ENCODE data around the gene BAZ2B. TPM values are rescaled to one million over a fixed set of nuclear protein-coding genes. Genes with fewer than 3 reads are reported as not detected.

Gene BAZ2B
- total and polyA plus RNA-seq, 9 of the 15 experiments (the other 6 are each of a cell fraction or from before 2014, with no cell fraction given): 7.5 to 38.6 (median 19.8) TPM

DNA sequence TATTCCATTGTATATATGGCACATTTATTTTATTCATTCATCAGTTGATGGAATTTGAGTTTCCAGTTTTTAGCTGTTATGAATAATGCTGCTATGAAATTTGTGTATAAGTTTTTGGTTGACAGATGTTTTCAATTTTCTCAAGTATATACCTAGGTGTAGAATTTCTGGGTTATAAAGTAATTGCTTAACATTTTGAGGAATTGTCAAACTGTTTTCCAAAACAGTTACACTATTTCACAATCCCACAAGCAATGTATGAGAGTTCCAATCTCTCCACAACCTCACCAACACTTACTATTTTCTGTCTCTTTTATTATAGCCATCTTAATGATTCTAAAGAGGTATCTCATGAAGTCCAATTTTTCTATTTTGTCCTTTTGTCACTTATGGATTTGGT, 317.4 kb downstream of the BAZ2B start:
- FAIRE-seq: no peak
- TF ChIP-seq, protein P1, sequence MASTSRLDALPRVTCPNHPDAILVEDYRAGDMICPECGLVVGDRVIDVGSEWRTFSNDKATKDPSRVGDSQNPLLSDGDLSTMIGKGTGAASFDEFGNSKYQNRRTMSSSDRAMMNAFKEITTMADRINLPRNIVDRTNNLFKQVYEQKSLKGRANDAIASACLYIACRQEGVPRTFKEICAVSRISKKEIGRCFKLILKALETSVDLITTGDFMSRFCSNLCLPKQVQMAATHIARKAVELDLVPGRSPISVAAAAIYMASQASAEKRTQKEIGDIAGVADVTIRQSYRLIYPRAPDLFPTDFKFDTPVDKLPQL (IDR thresholded peaks at IDR 0.05; ENCODE audit: extremely low read depth, insufficient read length): no peak
- TF ChIP-seq CEBPB (tag; IDR thresholded peaks at IDR 0.05): peak; percentile 37; the same call in 1 of the 2 replicates
- H2AFZ ChIP-seq (ENCODE audit: low read depth, low read length): no peak overlapping the region
- no peak overlapping the region for H3K27ac ChIP-seq (ENCODE audit: extremely low read depth, low read depth, low read length)
- H3K9ac ChIP-seq (ENCODE audit: insufficient read depth in 1 of 2, low read depth in 2 of 2, low read length in 2 of 2): no peak overlapping the region
- ATAC-seq: no peak
- H3K79me2 ChIP-seq (ENCODE audit: control insufficient read depth, insufficient read depth, low read length): no peaks in the 10 kb centered on the region
- H4K20me1 ChIP-seq (replicated peaks; ENCODE audit: control insufficient read depth, insufficient read depth, low read length): no peaks in the 10 kb centered on the region
- no peak for DNase-seq (ENCODE audit: extremely low read depth in 1 of 4, low spot score in 3 of 4)
- intact Hi-C loops (cut with micrococcal nuclease) (no loop called here), in situ Hi-C loops (cut with MboI) (no loop called here)
- H3K4me2 ChIP-seq (ENCODE audit: insufficient read depth, low read length): no peak overlapping the region
- no TSS peak for BruUV-seq (replicated peaks)
- no peaks in the 10 kb centered on the region for H3K9me1 ChIP-seq (ENCODE audit: control insufficient read depth, insufficient read depth, low read length)
- H3K27me3 ChIP-seq (ENCODE audit: control insufficient read depth in 2 of 2, insufficient read depth in 2 of 2, low read length in 2 of 2): no peaks in the 10 kb centered on the region
- H3K36me3 ChIP-seq (ENCODE audit: control insufficient read depth, insufficient read depth, low read length): no peaks in the 10 kb centered on the region
- H3K4me3 ChIP-seq: no peak overlapping the region
- ChIA-PET POLR2A (no interaction called here), CTCF (ENCODE audit: low intra/inter-chr PET ratio) (no interaction called here)
- no peaks in the 10 kb centered on the region for H3K4me1 ChIP-seq (replicated peaks in 1 of 2; ENCODE audit: control insufficient read depth in 2 of 2, insufficient read depth in 2 of 2, low read length in 2 of 2)
- no peaks in the 10 kb centered on the region for H3K9me3 ChIP-seq (replicated peaks; ENCODE audit: control insufficient read depth, insufficient read depth, low read depth, low read length)

DNA sequence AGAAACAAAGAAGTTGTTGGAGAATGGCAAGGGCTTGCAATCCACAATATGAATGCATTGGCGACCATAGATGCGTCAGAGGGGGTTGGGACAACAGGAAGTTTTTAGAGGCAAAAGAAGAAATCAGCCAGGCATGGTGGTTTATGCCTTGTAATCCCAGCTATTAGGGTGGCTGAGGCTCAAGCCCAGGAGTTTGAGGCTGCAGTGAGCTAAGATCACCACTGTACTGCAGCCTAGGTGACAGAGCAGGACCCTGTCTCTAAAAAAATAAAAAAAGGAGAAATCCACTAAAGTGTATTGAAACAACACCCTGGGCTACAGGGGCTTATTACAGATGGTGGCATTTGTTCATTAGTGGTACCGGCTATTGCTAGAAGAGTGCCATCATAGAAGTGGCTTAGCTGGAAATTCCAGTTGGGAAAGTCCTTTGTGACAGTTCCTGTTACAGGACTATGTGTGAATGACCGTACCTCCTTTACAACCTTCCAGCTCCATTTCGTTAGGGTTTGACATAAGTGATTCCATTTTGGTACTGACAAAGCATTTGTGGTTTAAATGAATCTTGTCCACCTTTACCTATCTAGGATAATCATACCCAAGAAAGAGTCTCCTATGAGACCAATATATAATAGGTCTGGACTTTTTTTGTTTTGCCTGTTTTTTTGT, 319.2 kb downstream of the BAZ2B start:
- Histone ChIP-seq H4K20me1 (replicated peaks; ENCODE audit: control insufficient read depth, insufficient read depth, low read length) (no peaks in the 10 kb centered on the region), H3K4me2 (ENCODE audit: insufficient read depth, low read length) (no peak overlapping the region), H3K27me3 (ENCODE audit: control insufficient read depth in 2 of 2, insufficient read depth in 2 of 2, low read length in 2 of 2) (no peaks in the 10 kb centered on the region), H3K9ac (ENCODE audit: insufficient read depth in 1 of 2, low read depth in 2 of 2, low read length in 2 of 2) (no peak overlapping the region), H3K9me3 (replicated peaks; ENCODE audit: control insufficient read depth, insufficient read depth, low read depth, low read length) (no peaks in the 10 kb centered on the region), H3K27ac (ENCODE audit: extremely low read depth, low read depth, low read length) (no peak overlapping the region), H3K4me1 (replicated peaks in 1 of 2; ENCODE audit: control insufficient read depth in 2 of 2, insufficient read depth in 2 of 2, low read length in 2 of 2) (peaks cover 1 to 2% of the 10 kb centered on the region in 2 experiments; a peak in 3 of 5 replicates), H3K9me1 (ENCODE audit: control insufficient read depth, insufficient read depth, low read length) (no peaks in the 10 kb centered on the region), H3K4me3 (no peak overlapping the region), H3K36me3 (ENCODE audit: control insufficient read depth, insufficient read depth, low read length) (no peaks in the 10 kb centered on the region), H2AFZ (ENCODE audit: low read depth, low read length) (no peak overlapping the region), H3K79me2 (ENCODE audit: control insufficient read depth, insufficient read depth, low read length) (no peaks in the 10 kb centered on the region)
- WGBS (ENCODE audit: insufficient coverage, low coverage, missing lambda C conversion rate): 58% methylated on average over 5 of the region's 5 CpGs
- CTCF ChIA-PET (ENCODE audit: low intra/inter-chr PET ratio): interaction anchor here (0.8 kb wide), 1 partner anchor 211 kb away, joined by 3 read pairs; no protein-coding TSS in a partner anchor
- in situ Hi-C loops (cut with MboI): no loop called here
- ATAC-seq (peak; percentile 77), DNase-seq (ENCODE audit: extremely low read depth in 1 of 4, low spot score in 3 of 4) (peak in 1 of 4 experiments; percentile 10), FAIRE-seq (no peak)
- POLR2A ChIA-PET: interaction anchor here (0.5 to 1.0 kb wide), 3 partner anchors 10 to 415 kb away, joined by 3 to 6 read pairs (median 3); partner anchors contain the start of gene WDSUB1
- BruUV-seq (replicated peaks): no TSS peak
- intact Hi-C loops (cut with micrococcal nuclease): no loop called here
- TF ChIP-seq HDAC8 (tag; IDR thresholded peaks at IDR 0.05) (0 out of 2 replicates have a peak, but pooled peaks have one; percentile 35), DMBX1 (CRISPR knock-in tag; IDR thresholded peaks at IDR 0.05; ENCODE audit: borderline replicate concordance) (peak; percentile 68; the same call in 1 of the 2 replicates), CXXC5 (CRISPR knock-in tag; IDR thresholded peaks at IDR 0.05) (0 out of 2 replicates have a peak, but pooled peaks have one; percentile 20), TEAD1 (CRISPR knock-in tag; IDR thresholded peaks at IDR 0.05) (0 out of 4 replicates have a peak, but pooled peaks of 1 of the 2 experiments have one; percentile 27), ZNF311 (CRISPR knock-in tag; IDR thresholded peaks at IDR 0.05) (peak; percentile 62; the same call in 1 of the 2 replicates), NRF1 (conservative IDR thresholded peaks at IDR 0.05 in 1 of 2, IDR thresholded peaks at IDR 0.05 in 1 of 2) (no peak), MBD2 (IDR thresholded peaks at IDR 0.05; ENCODE audit: borderline replicate concordance, low read depth) (no peak)
- TF ChIP-seq, protein P2, sequence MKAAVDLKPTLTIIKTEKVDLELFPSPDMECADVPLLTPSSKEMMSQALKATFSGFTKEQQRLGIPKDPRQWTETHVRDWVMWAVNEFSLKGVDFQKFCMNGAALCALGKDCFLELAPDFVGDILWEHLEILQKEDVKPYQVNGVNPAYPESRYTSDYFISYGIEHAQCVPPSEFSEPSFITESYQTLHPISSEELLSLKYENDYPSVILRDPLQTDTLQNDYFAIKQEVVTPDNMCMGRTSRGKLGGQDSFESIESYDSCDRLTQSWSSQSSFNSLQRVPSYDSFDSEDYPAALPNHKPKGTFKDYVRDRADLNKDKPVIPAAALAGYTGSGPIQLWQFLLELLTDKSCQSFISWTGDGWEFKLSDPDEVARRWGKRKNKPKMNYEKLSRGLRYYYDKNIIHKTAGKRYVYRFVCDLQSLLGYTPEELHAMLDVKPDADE (conservative IDR thresholded peaks at IDR 0.05; ENCODE audit: control insufficient read depth, low read depth, low read length): no peak
- TF ChIP-seq, protein P3, sequence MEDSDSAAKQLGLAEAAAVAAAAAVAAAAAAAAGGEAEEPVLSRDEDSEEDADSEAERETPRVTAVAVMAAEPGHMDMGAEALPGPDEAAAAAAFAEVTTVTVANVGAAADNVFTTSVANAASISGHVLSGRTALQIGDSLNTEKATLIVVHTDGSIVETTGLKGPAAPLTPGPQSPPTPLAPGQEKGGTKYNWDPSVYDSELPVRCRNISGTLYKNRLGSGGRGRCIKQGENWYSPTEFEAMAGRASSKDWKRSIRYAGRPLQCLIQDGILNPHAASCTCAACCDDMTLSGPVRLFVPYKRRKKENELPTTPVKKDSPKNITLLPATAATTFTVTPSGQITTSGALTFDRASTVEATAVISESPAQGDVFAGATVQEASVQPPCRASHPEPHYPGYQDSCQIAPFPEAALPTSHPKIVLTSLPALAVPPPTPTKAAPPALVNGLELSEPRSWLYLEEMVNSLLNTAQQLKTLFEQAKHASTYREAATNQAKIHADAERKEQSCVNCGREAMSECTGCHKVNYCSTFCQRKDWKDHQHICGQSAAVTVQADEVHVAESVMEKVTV (CRISPR knock-in tag; IDR thresholded peaks at IDR 0.05): no peak

Measured in K562 (cell line).